ENCODE measurements around the gene CCR4.

DNA sequence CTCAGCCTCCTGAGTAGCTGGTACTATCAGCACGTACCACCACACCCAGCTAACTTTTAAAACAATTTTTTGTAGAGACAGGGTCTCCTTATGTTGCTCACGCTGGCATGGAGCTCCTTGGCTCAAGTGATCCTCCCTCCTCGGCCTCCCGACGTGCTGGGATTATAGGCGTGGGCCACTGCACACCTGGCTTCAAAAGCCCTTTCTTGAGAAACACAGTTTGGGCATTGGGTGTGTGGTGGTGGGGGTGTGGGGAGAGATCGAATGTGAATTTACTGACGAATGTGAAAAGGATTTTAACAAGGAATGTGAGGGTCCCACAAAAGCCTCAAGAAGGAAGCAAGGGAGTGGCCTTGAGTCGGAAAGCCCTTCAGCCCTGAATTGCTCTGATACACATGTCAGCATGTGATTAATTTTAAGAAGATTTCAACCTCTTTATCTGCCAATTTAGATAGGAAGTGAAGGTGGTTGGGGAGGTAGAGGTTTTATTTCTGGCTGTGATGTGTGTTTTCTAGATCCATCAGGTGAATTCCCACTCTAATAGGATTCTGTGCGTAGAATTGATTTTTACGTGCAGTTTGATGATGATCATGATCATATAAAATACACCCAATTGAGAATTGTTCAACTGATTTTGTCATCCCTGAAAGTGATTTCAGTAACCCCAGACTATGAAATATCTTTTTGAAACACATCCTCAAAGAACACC is 1.1 kb downstream of the CCR4 start:
- TF ChIP-seq POLR2A (IDR thresholded peaks at IDR 0.05), result no peak
- TF ChIP-seq, protein P1, sequence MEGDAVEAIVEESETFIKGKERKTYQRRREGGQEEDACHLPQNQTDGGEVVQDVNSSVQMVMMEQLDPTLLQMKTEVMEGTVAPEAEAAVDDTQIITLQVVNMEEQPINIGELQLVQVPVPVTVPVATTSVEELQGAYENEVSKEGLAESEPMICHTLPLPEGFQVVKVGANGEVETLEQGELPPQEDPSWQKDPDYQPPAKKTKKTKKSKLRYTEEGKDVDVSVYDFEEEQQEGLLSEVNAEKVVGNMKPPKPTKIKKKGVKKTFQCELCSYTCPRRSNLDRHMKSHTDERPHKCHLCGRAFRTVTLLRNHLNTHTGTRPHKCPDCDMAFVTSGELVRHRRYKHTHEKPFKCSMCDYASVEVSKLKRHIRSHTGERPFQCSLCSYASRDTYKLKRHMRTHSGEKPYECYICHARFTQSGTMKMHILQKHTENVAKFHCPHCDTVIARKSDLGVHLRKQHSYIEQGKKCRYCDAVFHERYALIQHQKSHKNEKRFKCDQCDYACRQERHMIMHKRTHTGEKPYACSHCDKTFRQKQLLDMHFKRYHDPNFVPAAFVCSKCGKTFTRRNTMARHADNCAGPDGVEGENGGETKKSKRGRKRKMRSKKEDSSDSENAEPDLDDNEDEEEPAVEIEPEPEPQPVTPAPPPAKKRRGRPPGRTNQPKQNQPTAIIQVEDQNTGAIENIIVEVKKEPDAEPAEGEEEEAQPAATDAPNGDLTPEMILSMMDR (IDR thresholded peaks at IDR 0.05), result no peak
